ENCODE data around the gene SMYD3.

SMYD3 gene

GRCh38 chr1:246301553-246302250 lies 205.4 kb downstream of the SMYD3 start:
- DNase-seq, result no peak

GRCh38 chr1:246300626-246301549 lies 206.2 kb downstream of the SMYD3 start:
- DNase-seq, result no peak

GRCh38 chr1:246297279-246298265 lies 209.5 kb downstream of the SMYD3 start:
- DNase-seq, result no peak

- no peak for DNase-seq
Observed at GRCh38 chr1:246295968-246296367, 211.1 kb downstream of the SMYD3 start.

GRCh38 chr1:246295340-246295739 lies 211.7 kb downstream of the SMYD3 start:
- no peak for DNase-seq

GRCh38 chr1:246294263-246294662 lies 212.8 kb downstream of the SMYD3 start:
- DNase-seq, result no peak

GRCh38 chr1:246293366-246294121 lies 213.5 kb downstream of the SMYD3 start:
- DNase-seq, result no peak

- DNase-seq, result no peak
Observed at GRCh38 chr1:246292571-246292970, 214.5 kb downstream of the SMYD3 start.

- no peak for DNase-seq
Observed at GRCh38 chr1:246291127-246291526, 216.0 kb downstream of the SMYD3 start.

GRCh38 chr1:246283771-246284410 lies 223.2 kb downstream of the SMYD3 start:
- no peak for DNase-seq

- no peak for DNase-seq
Observed at GRCh38 chr1:246281639-246282038, 225.4 kb downstream of the SMYD3 start.

- DNase-seq, result no peak
Observed at GRCh38 chr1:246281195-246281594, 225.9 kb downstream of the SMYD3 start.

GRCh38 chr1:246280551-246280950 lies 226.5 kb downstream of the SMYD3 start:
- no peak for DNase-seq

GRCh38 chr1:246279402-246279801 lies 227.7 kb downstream of the SMYD3 start:
- DNase-seq, result no peak

- no peak for DNase-seq
Observed at GRCh38 chr1:246278371-246278770, 228.7 kb downstream of the SMYD3 start.

GRCh38 chr1:246275036-246275435 lies 232.0 kb downstream of the SMYD3 start:
- DNase-seq, result no peak

- DNase-seq, result no peak
Observed at GRCh38 chr1:246274186-246274585, 232.9 kb downstream of the SMYD3 start.

GRCh38 chr1:246271516-246271915 lies 235.6 kb downstream of the SMYD3 start:
- no peak for DNase-seq

- DNase-seq, result no peak
Observed at GRCh38 chr1:246270236-246270635, 236.8 kb downstream of the SMYD3 start.

- no peak for DNase-seq
Observed at GRCh38 chr1:246269466-246269865, 237.6 kb downstream of the SMYD3 start.

GRCh38 chr1:246267896-246268295 lies 239.2 kb downstream of the SMYD3 start:
- no peak for DNase-seq

- DNase-seq, result no peak
Observed at GRCh38 chr1:246267426-246267825, 239.7 kb downstream of the SMYD3 start.

Data from femur (tissue), 1 donor.